ENCODE measurements around the gene SIGMAR1.
A peak's percentile ranks its signal among the peaks of the same experiment; 100 is the strongest.
"Not testable (repeated sequence)": the region's sequence is repeated elsewhere in the genome, so short reads cannot be mapped to it uniquely, and the experiment has no call there.

SIGMAR1 gene

DNA sequence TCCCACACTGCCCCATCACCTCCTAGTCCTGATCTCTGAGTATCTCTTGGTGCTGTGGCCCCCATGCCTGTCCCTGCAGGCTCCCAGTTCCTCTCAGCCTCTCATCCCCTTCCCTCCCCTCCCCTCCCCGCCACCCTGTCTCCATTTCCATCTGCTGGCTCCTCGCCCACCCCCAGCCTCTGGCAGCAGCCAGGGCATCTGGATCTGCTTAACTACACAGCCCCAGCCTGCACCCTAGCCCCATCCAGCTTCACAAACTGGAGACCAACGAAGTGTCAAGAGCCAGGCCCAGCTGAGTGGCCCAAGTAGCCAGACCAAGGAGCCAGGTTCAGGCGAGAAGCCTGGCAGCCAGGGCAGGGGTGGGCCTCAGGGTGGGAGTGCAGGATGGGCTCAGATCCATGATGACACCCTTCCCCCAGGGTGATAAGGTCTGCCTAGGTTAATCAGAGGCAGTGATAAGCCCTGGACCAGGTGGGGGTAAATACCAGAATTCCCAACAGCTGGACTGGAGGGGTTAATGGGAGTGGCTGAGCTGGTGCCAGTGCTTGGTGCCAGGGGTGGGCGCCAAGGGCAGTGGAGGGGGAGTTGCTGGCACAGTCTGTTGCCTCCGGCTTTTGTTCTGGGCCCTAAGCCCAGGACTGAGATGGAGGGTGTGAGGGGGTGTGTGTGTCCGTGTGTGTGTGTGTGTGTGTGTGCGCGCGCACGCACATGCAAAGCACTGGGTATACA, 16.9 kb upstream of the SIGMAR1 start:
- DNase-seq (ENCODE audit: low read depth in 2 of 2) = no peak

DNA sequence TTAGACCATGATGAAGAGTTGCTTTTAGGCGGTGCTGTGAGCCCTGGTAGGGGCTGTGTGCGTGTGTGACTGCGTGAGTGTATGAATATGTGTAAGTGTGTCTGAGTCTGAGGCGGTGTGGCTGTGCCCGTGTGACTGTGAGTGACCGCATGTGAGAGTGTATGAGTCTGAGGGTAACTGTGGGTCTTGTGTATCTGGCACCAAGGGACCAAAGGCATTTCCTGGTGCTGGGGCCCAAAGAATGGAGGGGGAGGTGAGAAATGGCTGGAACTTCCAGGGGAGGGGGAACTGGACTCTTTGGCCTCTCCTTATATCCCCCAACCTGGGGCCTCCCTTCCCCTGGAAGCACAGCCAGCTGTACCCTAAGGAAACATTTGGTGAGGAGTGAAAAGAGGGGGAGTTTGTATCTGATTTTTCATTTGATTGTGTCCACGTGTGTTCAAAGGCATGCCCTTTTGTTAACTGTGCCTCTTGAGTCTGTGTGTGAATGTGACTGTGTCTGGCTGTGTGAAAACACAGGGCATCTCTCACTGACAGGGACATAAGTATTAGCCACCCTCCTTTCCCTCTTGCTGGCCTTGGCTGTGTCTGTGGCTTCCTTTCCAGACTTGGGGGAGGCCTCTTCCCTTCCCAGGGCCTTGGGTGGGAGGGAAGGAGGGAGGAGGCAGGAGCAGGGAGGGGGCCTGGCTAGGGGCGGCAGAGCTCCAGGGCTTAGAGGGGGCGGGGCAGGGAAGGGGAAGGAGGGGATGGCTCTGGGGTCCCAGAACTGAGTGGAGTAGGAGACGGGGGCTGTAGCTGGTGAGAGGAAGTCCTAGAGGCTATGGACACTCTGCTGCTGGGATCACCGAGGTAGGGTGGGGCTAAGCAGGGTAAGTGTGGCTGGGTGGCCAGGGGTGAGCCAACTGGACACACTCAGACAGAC, 15.8 kb upstream of the SIGMAR1 start:
- DNase-seq (ENCODE audit: low read depth in 2 of 2) = no peak

DNA sequence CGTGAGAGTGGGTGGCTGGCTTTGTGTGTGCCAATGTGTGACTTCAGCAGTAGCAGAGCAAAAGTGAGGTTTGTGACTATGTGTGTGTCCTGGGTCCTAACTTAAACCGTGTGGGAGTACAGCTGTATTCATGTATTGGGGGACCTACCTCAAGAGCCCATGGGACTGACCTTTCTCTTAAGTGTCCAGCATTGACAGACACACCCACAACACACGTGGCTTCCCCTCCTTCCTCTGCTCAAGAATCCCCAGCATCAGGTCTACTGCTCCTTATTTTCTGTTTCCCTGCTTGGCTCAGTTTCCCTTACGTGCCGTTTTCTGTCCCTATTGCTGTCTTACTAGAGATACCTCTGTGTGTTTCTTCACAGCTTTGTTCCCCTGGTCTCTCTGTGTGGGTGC, 15.0 kb upstream of the SIGMAR1 start:
- DNase-seq (ENCODE audit: low read depth in 2 of 2) = no peak

DNA sequence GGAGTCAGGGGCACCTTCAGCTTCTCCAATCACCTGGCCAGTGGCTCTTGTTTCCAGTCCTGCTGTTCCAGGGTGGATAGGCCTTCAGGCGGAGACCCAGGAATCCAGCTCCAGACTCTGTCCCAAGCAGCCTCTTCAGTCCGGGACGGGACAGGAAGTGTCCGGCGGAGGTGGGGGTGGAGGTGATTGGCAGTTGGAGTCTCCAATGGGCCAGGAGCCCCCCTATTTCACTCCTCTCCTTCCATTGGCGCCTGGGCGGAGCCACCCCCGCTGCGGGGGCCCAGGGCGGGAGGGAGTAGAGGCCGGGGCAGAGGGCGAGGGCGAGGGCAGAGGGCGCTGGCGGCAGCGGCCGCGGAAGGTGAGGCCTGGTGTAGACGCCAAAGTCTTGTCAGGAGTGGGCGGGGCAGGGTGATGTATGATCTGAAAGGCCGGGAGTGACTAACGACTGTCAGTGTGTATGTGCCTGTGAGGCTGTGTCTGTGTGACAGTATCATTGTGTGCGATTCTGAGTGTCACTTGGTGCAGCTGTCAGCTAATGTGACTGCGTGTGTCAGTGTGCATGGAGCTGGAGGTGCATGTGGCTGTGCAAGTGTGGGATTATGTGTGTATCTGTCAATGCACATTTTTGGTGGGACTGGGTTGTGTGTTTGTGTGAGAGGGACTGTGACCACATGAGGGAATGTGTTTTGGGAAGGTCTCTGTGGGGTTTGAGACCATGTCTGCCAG, 14.5 kb upstream of the SIGMAR1 start, which contains the start of gene IL11RA:
IL11RA (plus strand) TSS at position 310 of the 726 bp plus-strand sequence. CDS start 3,033 bp downstream, outside the sequence.
- DNase-seq (ENCODE audit: low read depth in 2 of 2) = peak; percentile 55 to 64

GRCh38 chr9:34651321-34651720, 13.7 kb upstream of the SIGMAR1 start:
- DNase-seq (ENCODE audit: low read depth in 2 of 2) = no peak

DNA sequence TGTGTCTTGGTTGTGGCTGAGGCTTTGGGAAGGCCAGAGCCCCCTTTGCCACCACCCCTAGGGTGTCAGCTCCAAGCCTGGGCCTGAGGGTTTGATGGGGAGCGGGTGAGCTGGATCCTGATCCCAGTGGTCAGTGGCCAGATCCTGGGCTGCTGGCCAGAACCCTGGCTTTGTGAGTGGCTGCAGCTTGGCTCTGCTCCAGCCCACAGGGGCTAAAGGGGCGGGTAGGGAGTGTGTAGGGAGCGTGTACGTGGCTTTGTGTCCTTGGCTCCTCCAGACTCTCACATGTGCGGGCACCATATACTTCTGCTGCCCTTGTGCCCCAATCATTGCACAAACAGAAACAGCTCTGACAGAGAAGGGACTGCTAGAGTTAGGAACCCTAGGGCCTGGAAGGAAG, 13.2 kb upstream of the SIGMAR1 start:
- no peak for DNase-seq (ENCODE audit: low read depth in 2 of 2)

GRCh38 chr9:34648673-34649072, 11.1 kb upstream of the SIGMAR1 start:
- no peak for DNase-seq (ENCODE audit: low read depth in 2 of 2)

DNA sequence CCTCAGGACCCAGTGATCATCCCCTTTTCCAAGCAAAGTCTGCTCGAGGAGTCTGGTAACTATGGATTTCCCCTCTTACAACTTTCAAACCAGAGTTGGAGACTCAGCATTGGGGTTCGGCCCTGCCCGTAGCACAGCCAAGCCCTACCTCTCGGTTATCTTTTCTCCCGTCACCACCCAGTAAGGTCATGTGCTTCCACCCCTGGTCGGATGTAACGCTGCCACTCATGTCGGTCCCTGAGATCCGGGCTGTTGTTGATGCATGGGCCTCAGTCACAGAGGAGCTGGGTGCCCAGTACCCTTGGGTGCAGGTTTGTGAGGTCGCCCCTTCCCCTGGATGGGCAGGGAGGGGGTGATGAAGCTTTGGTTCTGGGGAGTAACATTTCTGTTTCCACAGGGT, 10.1 kb upstream of the SIGMAR1 start:
- DNase-seq (ENCODE audit: low read depth in 2 of 2) = no peak

DNA sequence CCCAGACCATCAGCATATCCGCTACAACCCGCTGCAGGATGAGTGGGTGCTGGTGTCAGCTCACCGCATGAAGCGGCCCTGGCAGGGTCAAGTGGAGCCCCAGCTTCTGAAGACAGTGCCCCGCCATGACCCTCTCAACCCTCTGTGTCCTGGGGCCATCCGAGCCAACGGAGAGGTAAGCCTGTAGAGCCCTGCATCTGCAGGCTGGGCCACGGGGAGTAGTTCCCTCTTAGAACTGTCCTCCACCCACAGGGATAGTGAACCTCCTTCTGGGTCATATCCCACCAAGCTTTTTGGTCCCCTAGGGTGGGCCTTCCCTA, 9.5 kb upstream of the SIGMAR1 start:
- DNase-seq (ENCODE audit: low read depth in 2 of 2) = no peak

GRCh38 chr9:34646211-34647083, 8.9 kb upstream of the SIGMAR1 start, which contains the start of gene GALT:
TSS of gene GALT (plus strand) at chr9:34646675. CDS start at chr9:34646705, 30 bp downstream.
- DNase-seq (ENCODE audit: low read depth in 2 of 2) = peak; percentile 93 to 97

DNA sequence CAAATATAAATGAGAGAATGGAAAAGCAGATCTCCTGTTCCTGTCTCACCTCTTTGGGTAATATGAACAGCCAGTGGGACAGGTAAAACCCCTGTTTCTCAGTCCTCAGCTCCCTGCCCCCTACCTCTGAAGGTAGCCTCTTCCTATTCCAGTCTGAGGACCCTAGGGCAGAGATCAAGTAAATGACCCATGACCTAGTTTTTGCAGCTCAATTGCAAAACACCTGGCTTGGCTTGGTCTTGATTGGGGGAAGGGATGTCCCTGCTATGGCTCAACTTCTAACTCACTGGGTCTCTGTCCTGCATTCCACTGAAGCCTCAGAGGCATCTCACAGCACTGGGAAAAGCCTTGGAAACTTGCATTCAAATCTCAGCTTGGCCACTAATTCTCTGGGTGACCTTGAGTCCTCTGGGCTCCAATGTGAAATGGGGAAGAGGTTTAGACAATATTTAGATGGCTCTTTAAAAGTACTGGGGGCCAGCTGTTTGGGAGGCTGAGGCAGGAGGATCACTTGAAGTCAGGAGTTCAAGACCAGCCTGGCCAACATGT, 7.3 kb upstream of the SIGMAR1 start:
- DNase-seq (ENCODE audit: low read depth in 2 of 2) = no peak

DNA sequence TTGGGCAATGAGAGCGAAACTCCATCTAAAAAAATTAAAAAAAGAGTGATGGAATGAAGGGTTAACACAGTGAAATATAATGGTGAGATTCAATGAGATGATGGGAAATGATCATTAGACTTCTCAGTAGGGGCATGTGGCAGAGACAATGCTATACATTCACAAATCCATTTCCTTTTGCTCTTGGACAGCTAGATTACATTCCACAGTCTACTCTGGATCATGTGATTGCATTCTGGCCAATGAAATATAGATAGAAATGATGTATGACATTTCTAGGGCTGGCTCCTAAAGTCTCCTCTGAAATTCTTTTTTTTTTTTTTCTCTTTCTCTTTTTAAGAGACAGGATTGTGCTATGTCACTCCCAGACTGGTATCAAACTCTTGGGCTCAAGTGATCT, 5.1 kb upstream of the SIGMAR1 start:
- no peak for DNase-seq (ENCODE audit: low read depth in 2 of 2)

DNA sequence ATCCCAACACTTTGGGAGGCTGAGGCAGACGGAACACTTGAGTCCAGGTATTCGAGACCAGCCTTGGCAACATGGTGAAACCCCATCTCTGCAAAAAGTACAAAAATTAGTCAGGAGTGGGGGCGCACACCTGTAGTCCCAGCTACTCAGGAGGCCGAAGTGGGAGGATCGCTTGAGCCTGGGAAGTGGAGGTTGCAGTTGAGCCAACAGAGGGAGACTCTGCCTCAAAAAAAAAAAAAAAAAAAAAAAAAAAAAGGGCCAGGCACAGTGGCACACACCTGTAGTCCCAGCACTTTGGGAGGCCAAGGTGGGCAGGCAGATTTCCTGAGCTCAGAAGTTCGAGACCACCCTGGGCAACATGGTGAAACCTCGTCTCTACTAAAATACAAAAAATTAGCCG, 1.7 kb upstream of the SIGMAR1 start:
- DNase-seq (ENCODE audit: low read depth in 2 of 2) = not testable (repeated sequence)

GRCh38 chr9:34638138-34638445, 505 bp upstream of the SIGMAR1 start:
- no peak for DNase-seq (ENCODE audit: low read depth in 2 of 2)

DNA sequence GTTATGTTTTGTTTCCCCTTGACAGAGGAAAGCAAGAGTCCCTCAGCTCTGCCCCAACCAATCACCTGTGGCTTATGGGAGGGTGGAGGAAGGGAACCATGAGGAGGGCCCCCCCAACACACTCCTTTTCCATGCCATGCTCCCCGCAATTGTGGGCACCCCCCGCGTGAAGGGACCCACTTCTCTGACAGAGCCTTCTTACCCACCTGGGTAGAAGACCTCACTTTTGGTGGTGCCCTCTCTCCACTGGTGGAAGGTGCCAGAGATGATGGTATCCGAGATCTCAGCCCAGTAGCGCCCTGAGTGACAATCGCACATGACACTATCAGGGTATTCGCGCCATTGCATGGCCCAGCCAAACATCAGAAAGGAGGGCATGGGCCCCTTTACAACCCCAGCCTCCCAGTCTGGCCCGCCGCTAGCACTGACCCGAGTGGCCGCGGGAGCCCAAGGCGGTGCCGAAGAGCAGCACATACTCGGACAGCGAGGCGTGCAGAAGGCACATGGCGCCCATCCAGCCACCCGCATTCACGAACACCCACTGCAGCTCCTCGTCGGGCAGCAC, 714 bp downstream of the SIGMAR1 start:
- no peak for DNase-seq (ENCODE audit: low read depth in 2 of 2)

- DNase-seq (ENCODE audit: low read depth in 2 of 2) = no peak
Observed at GRCh38 chr9:34635556-34635955, 2.0 kb downstream of the SIGMAR1 start.

DNA sequence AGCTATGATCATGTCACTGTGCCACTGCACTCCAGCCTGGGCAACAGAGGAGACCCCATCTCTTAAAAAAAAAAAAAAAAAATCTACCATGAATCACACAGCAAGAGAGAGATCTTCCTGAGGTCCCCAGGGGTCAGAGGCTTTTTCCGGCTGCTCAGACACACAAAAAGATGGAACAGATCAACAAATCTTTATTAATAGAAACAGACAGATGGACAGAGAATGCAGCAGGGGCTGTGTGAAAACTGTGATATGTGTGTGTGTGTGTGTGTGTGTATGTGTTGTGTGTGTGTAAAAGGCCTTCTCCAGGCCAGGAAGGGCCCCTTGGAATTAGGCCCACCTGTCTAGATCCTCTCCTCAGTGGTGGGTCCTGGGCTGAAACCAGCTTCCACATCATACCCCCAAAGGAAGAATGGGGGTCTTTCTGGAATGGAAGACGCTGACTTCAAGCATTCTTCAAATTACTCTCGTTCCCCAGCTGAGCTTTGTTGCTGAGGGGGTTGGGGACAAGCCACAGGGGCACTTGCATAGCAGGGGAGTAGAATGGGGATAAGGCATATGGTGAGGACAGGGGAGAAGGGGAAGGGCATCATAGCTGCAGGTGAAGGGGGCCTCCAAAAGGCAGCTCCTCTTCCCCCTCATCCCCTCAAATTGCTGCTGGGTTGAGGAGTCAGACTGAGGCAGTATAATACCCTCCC, 2.9 kb downstream of the SIGMAR1 start:
- no peak for DNase-seq (ENCODE audit: low read depth in 2 of 2)

GRCh38 chr9:34633851-34634550, 3.6 kb downstream of the SIGMAR1 start:
- peak; percentile 39 to 65 for DNase-seq (ENCODE audit: low read depth in 2 of 2)

DNA sequence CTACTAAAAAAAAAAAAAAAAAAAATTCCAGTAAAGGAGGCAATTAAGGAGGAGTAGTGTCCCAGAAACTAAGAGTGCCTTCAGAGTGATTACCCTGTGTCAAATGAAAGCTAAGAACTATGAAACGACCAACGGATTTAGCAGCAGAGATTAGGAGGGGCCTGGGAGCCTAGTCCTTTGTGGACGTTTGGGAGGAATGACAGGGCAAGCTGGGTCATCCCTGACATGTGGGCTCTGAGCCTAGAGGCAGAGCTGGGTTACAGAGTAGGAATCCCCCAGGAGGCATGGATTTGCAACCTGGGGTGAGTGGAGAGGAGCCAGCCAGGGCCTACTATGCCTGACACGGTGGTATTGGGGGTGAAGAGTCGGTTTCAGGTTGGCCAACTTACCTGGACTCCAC, 4.4 kb downstream of the SIGMAR1 start:
- no peak for DNase-seq (ENCODE audit: low read depth in 2 of 2)

Data from stimulated activated CD4-positive, alpha-beta T cell treated with anti-CD3 and anti-CD28 coated beads, Interleukin-15, amount 100 ng/mL, for 48 hours (primary cell).